Spleen (tissue), 11 donors: ENCODE measurements around the gene ACO2. TPM values are rescaled to one million over a fixed set of nuclear protein-coding genes. Genes with fewer than 3 reads are reported as not detected.

Experiments used
- DNase-seq: peaks from one replicate; pipeline ENCODE4 v3.0.0-alpha.2; 2020
- H3K27ac ChIP-seq, 8 donors: fragments of 200-600 bp; sonication (generic) in 7 of 8; 1 replicate in 4 of 8; 2 replicates in 4 of 8; pipeline versions ENCODE4 v1.5.0 to v1.8.0; 2016 to 2021; ENCODE audit warnings: inconsistent platforms in 4 of 8, mild to moderate bottlenecking in 4 of 8, moderate library complexity in 1 of 8
- H3K27me3 ChIP-seq, 7 donors: fragments of 200-600 bp; sonication (generic) in 6 of 7; replicated peaks in 1 of 7; 1 replicate in 4 of 7; 2 replicates in 3 of 7; pipeline versions ENCODE4 v1.5.0 to v1.8.0; 2016 to 2021; ENCODE audit warnings: inconsistent platforms in 3 of 7, mild to moderate bottlenecking in 1 of 7
- H3K36me3 ChIP-seq, 6 donors: fragments of 200-600 bp; sonication (generic) in 5 of 6; 1 replicate in 4 of 6; 2 replicates in 2 of 6; pipeline versions ENCODE4 v1.5.0 to v1.8.0; 2016 to 2021; ENCODE audit warnings: inconsistent platforms in 2 of 6
- H3K4me1 ChIP-seq, 6 donors: fragments of 200-600 bp; sonication (generic) in 5 of 6; 1 replicate in 3 of 6; 2 replicates in 3 of 6; pipeline versions ENCODE4 v1.5.0 to v1.8.0; 2016 to 2021; ENCODE audit warnings: inconsistent platforms in 3 of 6
- H3K4me3 ChIP-seq, 8 donors: fragments of 200-600 bp; sonication (generic) in 7 of 8; 1 replicate in 4 of 8; 2 replicates in 4 of 8; pipeline versions ENCODE4 v1.5.0 to v1.8.0; 2016 to 2021; ENCODE audit warnings: inconsistent platforms in 4 of 8, mild to moderate bottlenecking in 4 of 8, moderate library complexity in 2 of 8
- H3K9me3 ChIP-seq, 8 donors: fragments of 200-600 bp; sonication (generic) in 7 of 8; 1 replicate in 4 of 8; 2 replicates in 4 of 8; pipeline versions ENCODE4 v1.5.0 to v1.8.0; 2016 to 2021; ENCODE audit warnings: inconsistent platforms in 4 of 8
- POLR2A ChIP-seq, 3 donors: fragments of 450-650 bp; IDR thresholded peaks; one replicate each; pipeline ENCODE4 v1.5.1; 2017; ENCODE audit warnings: antibody characterized with exemption in 3 of 3, mild to moderate bottlenecking in 1 of 3
- POLR2AphosphoS5 ChIP-seq, 3 donors: sonication (generic); formaldehyde crosslinking; IDR thresholded peaks; one replicate each; pipeline ENCODE4 v1.5.1; 2017; ENCODE audit warnings: antibody characterized with exemption in 3 of 3
- WGBS, 5 donors: extraction: QIAGEN DNeasy Blood & Tissue Kit in 3 of 5; methylation state at CpG; one replicate each; pipeline versions ENCODE4 v1.1.5 to v1.1.7; 2013 to 2018; 5-methylcytosine and 5-hydroxymethylcytosine counted together
- intact Hi-C: fragments of 100-400 bp; cut with DNase I; formaldehyde crosslinking; loops from one replicate; pipeline ENCODE4 v1.15.0; 2023; ENCODE audit warnings: low total_unique reads
- polyA plus RNA-seq, 3 donors: library from polyadenylated mRNA; stranded (reverse); fragments of 200-250 nt; gene quantifications; one replicate each; pipeline ENCODE4 v1.2.1, GENCODE V29; 2013
- total RNA-seq, 7 donors: library from RNA; depleted of rRNA in 3 of 7; stranded (reverse); fragments of >200 nt in 3 of 7; fragmentation: NEBNext Ultra II Directional in 4 of 7; extraction: Animal tissue kit (Norgen Biotek cat#: 25700) in 4 of 7; gene quantifications; one replicate each; pipeline versions ENCODE4 v1.1.0 to v1.2.1, GENCODE V29; 2016 to 2021
- TF ChIP-seq, protein P1 (sequence below), 11 experiments: fragments of 200-600 bp in 7 of 11; fragments of 450-650 bp in 4 of 11; sonication (generic) in 4 of 11; IDR thresholded peaks in 8 of 11; conservative IDR thresholded peaks in 3 of 11; 1 replicate in 7 of 11; 2 replicates in 4 of 11; pipeline versions ENCODE4 v1.4.0 to v1.8.0; 2016 to 2021; ENCODE audit warnings: antibody characterized with exemption in 11 of 11, inconsistent platforms in 4 of 11, mild to moderate bottlenecking in 1 of 11
- donor health status: healthy with polysubstance abuse.
- donor health status: DM: no; HTN: no; CAD: no; lungs with moderate emphysema.
- donor health status: DM: no; HTN: no; CAD: no.
- donor health status: Bipolar disorder and iron deficiency.
- donor health status: healthy.
- donor health status: DM: no; HTN: no; CAD: no.
- donor health status: DM: yes; HTN: yes; CAD: no.

The ACO2 gene
- total and polyA plus RNA-seq, 10 donors = 21.4 to 82.0 (median 67.2) TPM

DNA sequence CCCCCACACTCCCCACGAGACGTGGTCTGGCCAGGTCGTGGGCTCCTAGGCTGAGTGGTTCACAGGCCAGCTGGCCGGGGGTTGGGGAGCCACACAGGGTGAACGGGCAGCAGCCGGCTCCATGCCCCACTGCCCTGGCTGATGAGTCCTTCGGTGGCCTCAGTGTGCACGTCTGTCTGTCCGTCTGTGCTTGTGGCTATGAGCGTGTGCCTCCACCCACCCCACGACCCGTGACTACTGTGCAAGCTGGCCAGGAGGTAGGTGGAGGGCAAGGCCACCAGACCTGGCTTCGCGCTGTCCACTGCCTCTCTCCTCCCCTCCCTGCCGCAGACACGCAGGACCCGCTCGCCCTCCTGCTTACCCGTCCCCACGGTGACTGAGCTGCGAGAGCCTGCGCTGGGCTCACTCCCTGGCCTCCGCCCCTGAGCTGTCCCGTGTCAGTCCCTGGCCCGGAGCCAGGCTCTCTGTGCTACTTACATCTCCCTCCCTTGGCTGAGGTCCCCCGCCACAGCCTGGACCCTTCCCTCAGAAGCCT, 106.0 kb downstream of the ACO2 start:
- Histone ChIP-seq H3K27me3 (no peaks in the 10 kb centered on the region), H3K4me3 (no peak overlapping the region), H3K9me3 (no peaks in the 10 kb centered on the region), H3K4me1 (no peaks in the 10 kb centered on the region), H3K27ac (no peak overlapping the region), H3K36me3 (peaks cover 0 to 54% (median 30%) of the 10 kb centered on the region in 6 donors)
- intact Hi-C loops = no loop called here
- 82 to 88% (median 84%) methylated on average over 17 to 26 of the region's 26 CpGs for WGBS, 5 donors
- DNase-seq = no peak
- TF ChIP-seq, protein P1, sequence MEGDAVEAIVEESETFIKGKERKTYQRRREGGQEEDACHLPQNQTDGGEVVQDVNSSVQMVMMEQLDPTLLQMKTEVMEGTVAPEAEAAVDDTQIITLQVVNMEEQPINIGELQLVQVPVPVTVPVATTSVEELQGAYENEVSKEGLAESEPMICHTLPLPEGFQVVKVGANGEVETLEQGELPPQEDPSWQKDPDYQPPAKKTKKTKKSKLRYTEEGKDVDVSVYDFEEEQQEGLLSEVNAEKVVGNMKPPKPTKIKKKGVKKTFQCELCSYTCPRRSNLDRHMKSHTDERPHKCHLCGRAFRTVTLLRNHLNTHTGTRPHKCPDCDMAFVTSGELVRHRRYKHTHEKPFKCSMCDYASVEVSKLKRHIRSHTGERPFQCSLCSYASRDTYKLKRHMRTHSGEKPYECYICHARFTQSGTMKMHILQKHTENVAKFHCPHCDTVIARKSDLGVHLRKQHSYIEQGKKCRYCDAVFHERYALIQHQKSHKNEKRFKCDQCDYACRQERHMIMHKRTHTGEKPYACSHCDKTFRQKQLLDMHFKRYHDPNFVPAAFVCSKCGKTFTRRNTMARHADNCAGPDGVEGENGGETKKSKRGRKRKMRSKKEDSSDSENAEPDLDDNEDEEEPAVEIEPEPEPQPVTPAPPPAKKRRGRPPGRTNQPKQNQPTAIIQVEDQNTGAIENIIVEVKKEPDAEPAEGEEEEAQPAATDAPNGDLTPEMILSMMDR (IDR thresholded peaks at IDR 0.05 in 8 of 11, conservative IDR thresholded peaks at IDR 0.05 in 3 of 11) = no peak
- TF ChIP-seq POLR2A (IDR thresholded peaks at IDR 0.05) = no peak
- TF ChIP-seq POLR2AphosphoS5 (IDR thresholded peaks at IDR 0.05) = no peak

DNA sequence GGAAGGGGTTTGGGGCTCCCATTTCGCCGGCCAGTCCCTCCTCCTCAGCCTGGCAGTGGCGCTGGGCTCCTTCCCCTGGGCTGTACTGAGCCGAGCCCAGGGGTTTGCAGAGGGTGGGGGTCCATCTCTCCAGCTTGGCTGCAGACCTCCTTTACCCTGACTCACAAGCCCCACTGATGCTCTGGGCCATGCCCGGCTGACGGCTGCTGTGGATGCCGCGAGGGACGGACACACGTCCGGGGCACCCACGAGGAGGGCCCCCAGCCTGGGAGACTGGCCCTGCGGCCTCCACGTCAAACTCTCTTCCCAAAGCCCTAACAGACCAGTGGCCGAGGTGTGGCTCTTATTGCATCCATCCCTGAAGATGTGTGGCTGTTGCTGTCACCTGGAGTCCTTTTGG, 106.6 kb downstream of the ACO2 start:
- TF ChIP-seq POLR2A (IDR thresholded peaks at IDR 0.05) = no peak
- TF ChIP-seq, protein P1 (IDR thresholded peaks at IDR 0.05 in 8 of 11, conservative IDR thresholded peaks at IDR 0.05 in 3 of 11) = no peak
- TF ChIP-seq POLR2AphosphoS5 (IDR thresholded peaks at IDR 0.05) = no peak
- Histone ChIP-seq H3K27ac (no peak overlapping the region), H3K4me3 (no peak overlapping the region), H3K27me3 (no peaks in the 10 kb centered on the region), H3K9me3 (no peaks in the 10 kb centered on the region), H3K4me1 (no peaks in the 10 kb centered on the region), H3K36me3 (peaks cover 0 to 60% (median 35%) of the 10 kb centered on the region in 6 donors)
- intact Hi-C loops = no loop called here
- WGBS, 5 donors = 86 to 98% (median 94%) methylated on average over 11 to 15 of the region's 15 CpGs
- DNase-seq = no peak

DNA sequence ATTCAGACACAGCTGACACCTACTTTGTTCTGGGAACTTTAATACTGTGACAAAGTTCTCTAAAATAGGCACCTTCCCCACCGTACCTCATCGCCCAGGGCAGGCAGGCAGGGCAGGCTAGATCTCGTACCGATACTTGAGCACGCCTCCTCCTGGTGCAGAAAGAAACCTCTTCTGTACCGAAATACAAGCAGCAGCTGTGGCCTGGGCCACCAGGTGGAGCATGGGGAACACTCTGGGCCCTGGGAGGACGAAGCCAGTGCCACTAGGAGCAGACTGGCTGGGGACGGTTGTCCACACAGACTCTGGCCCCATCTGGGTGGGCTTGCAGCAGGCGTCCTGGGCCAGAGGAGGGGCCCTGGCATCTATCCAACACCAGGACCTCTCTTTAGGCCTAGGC, 108.0 kb downstream of the ACO2 start:
- no peaks in the 10 kb centered on the region for H3K9me3 ChIP-seq
- no peaks in the 10 kb centered on the region for H3K27me3 ChIP-seq
- no peaks in the 10 kb centered on the region for H3K4me1 ChIP-seq
- 70 to 81% (median 76%) methylated on average over 9 of the region's 9 CpGs for WGBS, 5 donors
- no peak overlapping the region for H3K27ac ChIP-seq
- H3K36me3 ChIP-seq = peaks cover 0 to 73% (median 38%) of the 10 kb centered on the region in 6 donors
- H3K4me3 ChIP-seq = no peak overlapping the region
- DNase-seq = no peak
- TF ChIP-seq, protein P1 (IDR thresholded peaks at IDR 0.05 in 8 of 11, conservative IDR thresholded peaks at IDR 0.05 in 3 of 11) = peak in 5 of 11 experiments; percentile 18 to 47 (median 23)
- TF ChIP-seq POLR2A (IDR thresholded peaks at IDR 0.05) = no peak
- TF ChIP-seq POLR2AphosphoS5 (IDR thresholded peaks at IDR 0.05) = no peak
- intact Hi-C loops = no loop called here

DNA sequence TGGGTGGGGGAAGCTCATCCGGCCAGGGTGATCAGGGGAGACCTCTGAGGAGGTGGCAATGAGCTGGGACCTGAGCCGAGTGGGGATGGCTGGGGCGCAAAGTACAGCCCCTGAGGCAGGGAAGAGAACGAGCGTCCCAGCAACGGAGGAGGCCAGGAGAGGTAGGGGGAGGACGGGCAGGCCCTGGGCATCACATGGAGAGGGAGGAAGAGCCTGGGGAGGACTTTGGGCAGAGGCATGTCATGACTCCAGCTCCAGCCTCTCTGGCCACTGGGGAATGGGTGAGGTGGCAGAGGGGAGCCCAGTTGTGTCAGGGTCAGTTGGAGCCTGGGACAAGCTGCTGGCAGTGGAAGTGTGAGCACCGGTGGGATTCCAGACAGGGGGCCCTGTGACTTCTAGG, 109.2 kb downstream of the ACO2 start:
- intact Hi-C loops = no loop called here

More for the DNA sequence above, 109.2 kb downstream of the ACO2 start:
- Histone ChIP-seq H3K36me3 (peaks cover 0 to 86% (median 50%) of the 10 kb centered on the region in 6 donors), H3K27me3 (no peaks in the 10 kb centered on the region), H3K27ac (no peak overlapping the region), H3K4me3 (no peak overlapping the region), H3K4me1 (no peaks in the 10 kb centered on the region), H3K9me3 (no peaks in the 10 kb centered on the region)
- TF ChIP-seq, protein P1 (IDR thresholded peaks at IDR 0.05 in 8 of 11, conservative IDR thresholded peaks at IDR 0.05 in 3 of 11) = no peak
- TF ChIP-seq POLR2A (IDR thresholded peaks at IDR 0.05) (no peak), POLR2AphosphoS5 (IDR thresholded peaks at IDR 0.05) (no peak)
- no peak for DNase-seq
- 90 to 98% (median 95%) methylated on average over 8 of the region's 8 CpGs for WGBS, 5 donors

Other genes starting within 250 kb of the ACO2 start
- 1 to 10 TPM in 4 of 7 donors, under 1 TPM in 2, not detected in 1; 0.40 to 2.2 (median 1.2) TPM for gene CHADL, start 228.2 kb upstream of the ACO2 start, total RNA-seq
- gene CHADL, start 228.2 kb upstream of the ACO2 start, polyA plus RNA-seq = 1 to 10 TPM in 1 of 3 donors, under 1 TPM in 2; 0.89 to 1.3 (median 0.96) TPM
- gene RANGAP1, start 182.9 kb upstream of the ACO2 start, total RNA-seq = 10 to 100 TPM; 36.6 to 53.4 (median 43.7) TPM
- gene RANGAP1, start 182.9 kb upstream of the ACO2 start, polyA plus RNA-seq = 10 to 100 TPM; 26.8 to 52.8 (median 29.0) TPM
- 10 to 100 TPM; 38.7 to 59.1 (median 53.7) TPM for gene ZC3H7B, start 167.6 kb upstream of the ACO2 start, total RNA-seq
- 10 to 100 TPM; 10.5 to 34.2 (median 11.8) TPM for gene ZC3H7B, start 167.6 kb upstream of the ACO2 start, polyA plus RNA-seq
- gene TEF, start 87.2 kb upstream of the ACO2 start, total RNA-seq = 10 to 100 TPM in 6 of 7 donors, 1 to 10 TPM in 1; 7.6 to 29.9 (median 13.6) TPM
- 1 to 10 TPM; 2.2 to 7.6 (median 3.0) TPM for gene TEF, start 87.2 kb upstream of the ACO2 start, polyA plus RNA-seq
- gene TOB2, start 22.3 kb upstream of the ACO2 start, total RNA-seq = 10 to 100 TPM; 30.9 to 52.4 (median 44.8) TPM
- 10 to 100 TPM in 1 of 3 donors, 1 to 10 TPM in 2; 7.5 to 17.1 (median 8.9) TPM for gene TOB2, start 22.3 kb upstream of the ACO2 start, polyA plus RNA-seq
- 10 to 100 TPM; 29.6 to 41.2 (median 34.7) TPM for gene PHF5A, start 425 bp upstream of the ACO2 start, total RNA-seq
- 10 to 100 TPM; 35.3 to 67.5 (median 50.3) TPM for gene PHF5A, start 425 bp upstream of the ACO2 start, polyA plus RNA-seq
- gene POLR3H, start 75.4 kb downstream of the ACO2 start, total RNA-seq = 10 to 100 TPM; 14.4 to 30.9 (median 22.4) TPM
- gene POLR3H, start 75.4 kb downstream of the ACO2 start, polyA plus RNA-seq = 10 to 100 TPM; 12.6 to 24.3 (median 14.6) TPM
- gene CSDC2, start 91.9 kb downstream of the ACO2 start, total RNA-seq = under 1 TPM in 4 of 7 donors, not detected in 3; 0.19 to 0.73 (median 0.28) TPM
- under 1 TPM; 0.37 to 0.73 (median 0.58) TPM for gene CSDC2, start 91.9 kb downstream of the ACO2 start, polyA plus RNA-seq
- gene PMM1, start 120.7 kb downstream of the ACO2 start, total RNA-seq = 10 to 100 TPM; 15.1 to 25.0 (median 15.9) TPM
- 10 to 100 TPM; 18.9 to 20.2 (median 20.2) TPM for gene PMM1, start 120.7 kb downstream of the ACO2 start, polyA plus RNA-seq
- 10 to 100 TPM; 17.5 to 29.8 (median 24.5) TPM for gene DESI1, start 151.9 kb downstream of the ACO2 start, total RNA-seq
- 10 to 100 TPM in 1 of 3 donors, 1 to 10 TPM in 2; 8.1 to 13.5 (median 9.8) TPM for gene DESI1, start 151.9 kb downstream of the ACO2 start, polyA plus RNA-seq
- 100 to 1,000 TPM; 122 to 183 (median 156) TPM for gene XRCC6, start 152.2 kb downstream of the ACO2 start, total RNA-seq
- gene XRCC6, start 152.2 kb downstream of the ACO2 start, polyA plus RNA-seq = 100 to 1,000 TPM in 2 of 3 donors, 10 to 100 TPM in 1; 93.6 to 129 (median 128) TPM
- 100 to 1,000 TPM in 5 of 7 donors, 10 to 100 TPM in 2; 89.0 to 116 (median 106) TPM for gene SNU13, start 219.8 kb downstream of the ACO2 start, total RNA-seq
- 100 to 1,000 TPM; 118 to 165 (median 161) TPM for gene SNU13, start 219.8 kb downstream of the ACO2 start, polyA plus RNA-seq
- 10 to 100 TPM; 17.7 to 56.5 (median 26.9) TPM for gene MEI1, start 230.4 kb downstream of the ACO2 start, total RNA-seq
- gene MEI1, start 230.4 kb downstream of the ACO2 start, polyA plus RNA-seq = 10 to 100 TPM; 19.9 to 22.6 (median 21.5) TPM